Adipocyte (in vitro differentiated cells): ENCODE measurements around the gene TRMT112.
A peak's percentile ranks its signal among the peaks of the same experiment; 100 is the strongest.

Experiments used
- DNase-seq: peaks from one replicate; pipeline ENCODE4 v3.0.0-alpha.2; 2015; ENCODE audit warnings: low read depth
- H3K27me3 ChIP-seq: replicated peaks from 2 replicates; pipeline ENCODE4 v1.7.0; 2013; ENCODE audit warnings: mild to moderate bottlenecking, low read length, moderate library complexity; ENCODE audit not compliant: control insufficient read depth, insufficient read depth
- H3K36me3 ChIP-seq: 2 replicates; pipeline ENCODE4 v1.7.0; 2013; ENCODE audit warnings: low read length, mild to moderate bottlenecking, moderate library complexity; ENCODE audit not compliant: control insufficient read depth, insufficient read depth, severe bottlenecking
- H3K4me1 ChIP-seq: 2 replicates; pipeline ENCODE4 v1.7.0; 2013; ENCODE audit warnings: mild to moderate bottlenecking, low read length, moderate library complexity; ENCODE audit not compliant: control insufficient read depth, insufficient read depth
- H3K4me3 ChIP-seq: 2 replicates; pipeline ENCODE4 v1.7.0; 2013; ENCODE audit warnings: mild to moderate bottlenecking, low read length, moderate library complexity
- H3K9ac ChIP-seq: 2 replicates; pipeline ENCODE4 v1.7.0; 2013; ENCODE audit warnings: mild to moderate bottlenecking, low read length, moderate library complexity
- H3K9me3 ChIP-seq: 2 replicates; pipeline ENCODE4 v1.7.0; 2013; ENCODE audit warnings: mild to moderate bottlenecking, low read length, moderate library complexity; ENCODE audit not compliant: control insufficient read depth

The TRMT112 gene

GRCh38 chr11:64317325-64317960 lies at the start of gene TRMT112:
Gene TRMT112 (minus strand): TSS chr11:64317559. CDS start chr11:64317526, 33 bp downstream.
- H3K27me3 ChIP-seq, result no peaks in the 10 kb centered on the region

GRCh38 chr11:64366751-64367150 lies 49.4 kb upstream of the TRMT112 start:
- H3K4me1 ChIP-seq, result peaks cover 5% of the 10 kb centered on the region
- no peak overlapping the region for H3K4me3 ChIP-seq
- H3K9me3 ChIP-seq, result no peaks in the 10 kb centered on the region
- DNase-seq, result peak; percentile 14
- peaks cover 69% of the 10 kb centered on the region for H3K36me3 ChIP-seq
- no peaks in the 10 kb centered on the region for H3K27me3 ChIP-seq
- no peak overlapping the region for H3K9ac ChIP-seq

More at GRCh38 chr11:64317325-64317960, at the start of gene TRMT112:
- peak within 1 kb of the TSS; percentile 91 for H3K4me3 ChIP-seq
- peak within 1 kb of the TSS; percentile 93 for H3K9ac ChIP-seq
- peaks cover 41% of the 10 kb centered on the region for H3K4me1 ChIP-seq
- no peaks in the 10 kb centered on the region for H3K9me3 ChIP-seq
- DNase-seq, result peak; percentile 98
- peaks cover 35% of the 10 kb centered on the region for H3K36me3 ChIP-seq

GRCh38 chr11:64364911-64365310 lies 47.6 kb upstream of the TRMT112 start:
- no peak overlapping the region for H3K4me3 ChIP-seq
- peaks cover 71% of the 10 kb centered on the region for H3K36me3 ChIP-seq
- H3K9me3 ChIP-seq, result no peaks in the 10 kb centered on the region
- peaks cover 18% of the 10 kb centered on the region for H3K4me1 ChIP-seq
- H3K9ac ChIP-seq, result no peak overlapping the region
- H3K27me3 ChIP-seq, result no peaks in the 10 kb centered on the region
- DNase-seq, result no peak

GRCh38 chr11:64364435-64364834 lies 47.1 kb upstream of the TRMT112 start:
- Histone ChIP-seq H3K4me1 (peaks cover 23% of the 10 kb centered on the region), H3K36me3 (peaks cover 67% of the 10 kb centered on the region), H3K9ac (no peak overlapping the region), H3K27me3 (no peaks in the 10 kb centered on the region), H3K9me3 (no peaks in the 10 kb centered on the region), H3K4me3 (no peak overlapping the region)
- DNase-seq, result no peak

GRCh38 chr11:64362339-64362738 lies 45.0 kb upstream of the TRMT112 start:
- Histone ChIP-seq H3K9ac (no peak overlapping the region), H3K36me3 (peaks cover 58% of the 10 kb centered on the region), H3K27me3 (no peaks in the 10 kb centered on the region), H3K4me1 (peaks cover 35% of the 10 kb centered on the region), H3K9me3 (no peaks in the 10 kb centered on the region), H3K4me3 (no peak overlapping the region)
- no peak for DNase-seq

GRCh38 chr11:64361659-64362058 lies 44.3 kb upstream of the TRMT112 start:
- Histone ChIP-seq H3K27me3 (no peaks in the 10 kb centered on the region), H3K4me3 (no peak overlapping the region), H3K9me3 (no peaks in the 10 kb centered on the region), H3K36me3 (peaks cover 54% of the 10 kb centered on the region), H3K9ac (no peak overlapping the region), H3K4me1 (peaks cover 34% of the 10 kb centered on the region)
- no peak for DNase-seq

- no peaks in the 10 kb centered on the region for H3K9me3 ChIP-seq
- peaks cover 33% of the 10 kb centered on the region for H3K4me1 ChIP-seq
- peaks cover 43% of the 10 kb centered on the region for H3K36me3 ChIP-seq
- no peak overlapping the region for H3K9ac ChIP-seq
- no peak overlapping the region for H3K4me3 ChIP-seq
- no peaks in the 10 kb centered on the region for H3K27me3 ChIP-seq
- DNase-seq, result no peak
Observed at GRCh38 chr11:64360448-64360921, 43.1 kb upstream of the TRMT112 start.

GRCh38 chr11:64359712-64360445 lies 42.5 kb upstream of the TRMT112 start:
- peak overlapping the region; percentile 97 for H3K4me3 ChIP-seq
- no peak for DNase-seq
- peak overlapping the region; percentile 98 for H3K9ac ChIP-seq
- no peaks in the 10 kb centered on the region for H3K27me3 ChIP-seq
- H3K36me3 ChIP-seq, result peaks cover 38% of the 10 kb centered on the region
- H3K9me3 ChIP-seq, result no peaks in the 10 kb centered on the region
- H3K4me1 ChIP-seq, result peaks cover 37% of the 10 kb centered on the region

- H3K9ac ChIP-seq, result peak within 1 kb of the TSS; percentile 98
- H3K4me1 ChIP-seq, result peaks cover 37% of the 10 kb centered on the region
- DNase-seq, result peak; percentile 93
- peaks cover 34% of the 10 kb centered on the region for H3K36me3 ChIP-seq
- H3K4me3 ChIP-seq, result peak within 1 kb of the TSS; percentile 97
- H3K9me3 ChIP-seq, result no peaks in the 10 kb centered on the region
- H3K27me3 ChIP-seq, result no peaks in the 10 kb centered on the region
Observed at GRCh38 chr11:64358907-64359711, 41.8 kb upstream of the TRMT112 start, which contains the start of gene RPS6KA4. Gene RPS6KA4 (plus strand): TSS chr11:64359162. CDS start chr11:64359236, 74 bp downstream.

GRCh38 chr11:64358536-64358906 lies 41.2 kb upstream of the TRMT112 start:
- H3K9me3 ChIP-seq, result no peaks in the 10 kb centered on the region
- peaks cover 37% of the 10 kb centered on the region for H3K4me1 ChIP-seq
- H3K9ac ChIP-seq, result peak overlapping the region; percentile 98
- no peak for DNase-seq
- no peaks in the 10 kb centered on the region for H3K27me3 ChIP-seq
- peak overlapping the region; percentile 97 for H3K4me3 ChIP-seq
- peaks cover 28% of the 10 kb centered on the region for H3K36me3 ChIP-seq
